OCI-LY7 (cell line): ENCODE measurements around the gene UBTD1. TPM values are rescaled to one million over a fixed set of nuclear protein-coding genes. Genes with fewer than 3 reads are reported as not detected.

Experiments
- BruUV-seq: library from RNA; stranded (reverse); fragments of 400-500 nt; replicated peaks from 2 replicates; lab custom pipeline; 2021; lab: Mats Ljungman, UMichigan
- CTCF ChIA-PET: fragments of 300-600 bp; sonication (Branson Sonifier 250); formaldehyde crosslinking; loops from one replicate; lab custom pipeline; 2022; ENCODE audit warnings: antibody characterized with exemption; ENCODE audit not compliant: unreplicated experiment; lab: Charles Lee
- POLR2A ChIA-PET: fragments of 300-600 bp; sonication (Branson Sonifier 250); formaldehyde crosslinking; loops from one replicate; lab custom pipeline; 2022; ENCODE audit warnings: antibody characterized with exemption; lab: Charles Lee
- DNase-seq: peaks from one replicate; pipeline ENCODE4 v3.0.0-alpha.2; 2015; ENCODE audit warnings: low spot score
- H2AFZ ChIP-seq: fragments of 200-600 bp; sonication (generic), shearing (Covaris generic); 2 replicates; pipeline ENCODE4 v1.6.1; 2014; ENCODE audit warnings: mild to moderate bottlenecking, antibody characterized with exemption, low read length, moderate library complexity
- H3K27ac ChIP-seq: fragments of 200-600 bp; sonication (generic); 2 replicates; pipeline ENCODE4 v1.5.1; 2014; ENCODE audit warnings: mixed run types, low read depth, mild to moderate bottlenecking, moderate library complexity, low read length, inconsistent platforms; ENCODE audit not compliant: poor library complexity, severe bottlenecking
- H3K36me3 ChIP-seq: fragments of 200-600 bp; sonication (generic); 2 replicates; pipeline ENCODE4 v1.6.1; 2014; ENCODE audit warnings: mild to moderate bottlenecking, antibody characterized with exemption, low read length, moderate library complexity, mixed read lengths; ENCODE audit not compliant: insufficient read depth
- H3K4me1 ChIP-seq: fragments of 200-600 bp; sonication (generic); 2 replicates; pipeline ENCODE4 v1.5.1; 2014; ENCODE audit warnings: mild to moderate bottlenecking, low read length; ENCODE audit not compliant: insufficient read depth, poor library complexity, severe bottlenecking
- H3K4me2 ChIP-seq: fragments of 200-600 bp; sonication (generic); 2 replicates; pipeline ENCODE4 v1.6.1; 2014; ENCODE audit warnings: mild to moderate bottlenecking, low read length
- H3K4me3 ChIP-seq: fragments of 200-600 bp; sonication (generic); 2 replicates; pipeline ENCODE4 v1.5.1; 2014; ENCODE audit warnings: mild to moderate bottlenecking, low read depth, low read length; ENCODE audit not compliant: poor library complexity, severe bottlenecking
- H3K79me2 ChIP-seq: fragments of 200-600 bp; sonication (generic); 2 replicates; pipeline ENCODE4 v1.6.1; 2016; ENCODE audit warnings: low read depth, mild to moderate bottlenecking, low read length, moderate library complexity, mixed read lengths; ENCODE audit not compliant: insufficient read depth
- H3K9me2 ChIP-seq: fragments of 200-600 bp; sonication (generic); 2 replicates; pipeline ENCODE4 v1.6.1; 2016; ENCODE audit warnings: mild to moderate bottlenecking, low read length, mixed read lengths; ENCODE audit not compliant: insufficient read depth
- H3K9me3 ChIP-seq: fragments of 200-600 bp; sonication (generic); 2 replicates; pipeline ENCODE4 v1.6.1; 2014; ENCODE audit warnings: mild to moderate bottlenecking, mixed run types, low read length, mixed read lengths
- H4K20me1 ChIP-seq: fragments of 200-600 bp; sonication (generic); 2 replicates; pipeline ENCODE4 v1.6.1; 2014; ENCODE audit warnings: mild to moderate bottlenecking, antibody characterized with exemption, low read length, moderate library complexity, mixed read lengths; ENCODE audit not compliant: insufficient read depth
- EZH2phosphoT487 ChIP-seq: fragments of 200-600 bp; sonication (generic); IDR thresholded peaks from 2 replicates; pipeline ENCODE4 v1.6.1; 2018; ENCODE audit warnings: low read depth, borderline replicate concordance, mild to moderate bottlenecking, mixed run types, antibody characterized with exemption, low read length, moderate library complexity, mixed read lengths
- intact Hi-C: fragments of 100-400 bp; cut with micrococcal nuclease; formaldehyde crosslinking; loops from one replicate; pipeline ENCODE4 v1.10.0; 2022; ENCODE audit not compliant: unreplicated experiment
- total RNA-seq, 2 experiments: library from RNA; depleted of rRNA in 1 of 2; stranded (reverse); fragments of >200 nt in 1 of 2; shearing (Covaris generic) in 1 of 2; gene quantifications; 2 replicates each; pipeline ENCODE4 v1.2.3, GENCODE V29; 2014 to 2022
- TF ChIP-seq, protein P1 (sequence below): fragments of 200-600 bp; sonication (generic); conservative IDR thresholded peaks from 2 replicates; pipeline ENCODE4 v1.5.1; 2014; ENCODE audit warnings: mild to moderate bottlenecking, antibody characterized with exemption, low read length, moderate library complexity, mixed read lengths

Gene UBTD1
- total RNA-seq, 2 experiments from 2014 or later, result 1.4 to 2.2 TPM

GRCh38 chr10:97532935-97533671, 34.4 kb downstream of the UBTD1 start:
- Histone ChIP-seq H3K9me2 (no peaks in the 10 kb centered on the region), H2AFZ (no peak overlapping the region), H3K4me3 (no peak overlapping the region), H3K36me3 (no peaks in the 10 kb centered on the region), H3K4me1 (no peaks in the 10 kb centered on the region), H3K9me3 (no peaks in the 10 kb centered on the region), H3K27ac (no peak overlapping the region), H4K20me1 (no peaks in the 10 kb centered on the region), H3K79me2 (no peaks in the 10 kb centered on the region), H3K4me2 (no peak overlapping the region)
- no TSS peak for BruUV-seq
- POLR2A ChIA-PET, result no interaction called here
- CTCF ChIA-PET, result interaction anchor here (0.6 to 1.5 kb wide), 2 partner anchors 39 to 158 kb away, joined by 3 read pairs; partner anchors contain the start of gene ANKRD2
- DNase-seq, result no peak
- intact Hi-C loops, result no loop called here
- TF ChIP-seq, protein P1, sequence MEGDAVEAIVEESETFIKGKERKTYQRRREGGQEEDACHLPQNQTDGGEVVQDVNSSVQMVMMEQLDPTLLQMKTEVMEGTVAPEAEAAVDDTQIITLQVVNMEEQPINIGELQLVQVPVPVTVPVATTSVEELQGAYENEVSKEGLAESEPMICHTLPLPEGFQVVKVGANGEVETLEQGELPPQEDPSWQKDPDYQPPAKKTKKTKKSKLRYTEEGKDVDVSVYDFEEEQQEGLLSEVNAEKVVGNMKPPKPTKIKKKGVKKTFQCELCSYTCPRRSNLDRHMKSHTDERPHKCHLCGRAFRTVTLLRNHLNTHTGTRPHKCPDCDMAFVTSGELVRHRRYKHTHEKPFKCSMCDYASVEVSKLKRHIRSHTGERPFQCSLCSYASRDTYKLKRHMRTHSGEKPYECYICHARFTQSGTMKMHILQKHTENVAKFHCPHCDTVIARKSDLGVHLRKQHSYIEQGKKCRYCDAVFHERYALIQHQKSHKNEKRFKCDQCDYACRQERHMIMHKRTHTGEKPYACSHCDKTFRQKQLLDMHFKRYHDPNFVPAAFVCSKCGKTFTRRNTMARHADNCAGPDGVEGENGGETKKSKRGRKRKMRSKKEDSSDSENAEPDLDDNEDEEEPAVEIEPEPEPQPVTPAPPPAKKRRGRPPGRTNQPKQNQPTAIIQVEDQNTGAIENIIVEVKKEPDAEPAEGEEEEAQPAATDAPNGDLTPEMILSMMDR, result no peak
- no peak for TF ChIP-seq EZH2phosphoT487

DNA sequence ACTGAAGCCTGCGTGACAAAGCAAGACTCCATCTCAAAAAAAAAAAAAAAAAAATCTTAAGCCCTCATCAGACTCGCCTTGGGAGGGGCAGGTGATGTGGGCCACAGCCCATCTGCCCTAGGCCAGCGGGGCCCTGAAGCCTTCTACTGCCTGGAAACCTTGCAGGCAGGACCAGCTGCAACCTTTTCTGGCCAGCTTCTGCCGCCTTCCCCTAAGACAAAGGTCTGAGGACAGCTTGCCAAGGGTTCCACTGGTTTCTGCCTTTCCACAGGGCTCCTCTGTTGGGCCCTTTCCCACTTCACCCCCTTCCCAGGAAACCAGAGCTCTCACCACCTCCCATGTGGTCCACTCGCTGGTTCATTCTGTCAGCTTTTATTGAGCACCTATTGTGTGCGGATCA, 35.2 kb downstream of the UBTD1 start:
- Histone ChIP-seq H2AFZ (no peak overlapping the region), H3K27ac (no peak overlapping the region), H3K9me3 (no peaks in the 10 kb centered on the region), H3K9me2 (no peaks in the 10 kb centered on the region), H3K4me1 (no peaks in the 10 kb centered on the region), H3K4me2 (no peak overlapping the region), H4K20me1 (no peaks in the 10 kb centered on the region), H3K4me3 (no peak overlapping the region), H3K79me2 (no peaks in the 10 kb centered on the region), H3K36me3 (no peaks in the 10 kb centered on the region)
- POLR2A ChIA-PET, result interaction anchor here (0.5 to 0.9 kb wide), 3 partner anchors 14 to 171 kb away, joined by 3 to 4 read pairs (median 3); no protein-coding TSS in a partner anchor
- no peak for DNase-seq
- intact Hi-C loops, result loop anchor here (2.0 kb wide), 1 partner anchor 79 kb away; no protein-coding TSS in a partner anchor
- CTCF ChIA-PET, result interaction anchor here (0.6 to 1.5 kb wide), 3 partner anchors 39 to 168 kb away, joined by 3 read pairs; partner anchors contain the start of gene ANKRD2
- no peak for TF ChIP-seq EZH2phosphoT487
- TF ChIP-seq, protein P1, result no peak
- no TSS peak for BruUV-seq
